ENCODE results near the gene SPI1. TPM values are rescaled to one million over a fixed set of nuclear protein-coding genes. Genes with fewer than 3 reads are reported as not detected.

Gene SPI1
- total RNA-seq, 1 experiment from 2014 or later, result not detected

GRCh38 chr11:47392546-47393162 lies 14.3 kb upstream of the SPI1 start:
- Histone ChIP-seq H2BK12ac (ENCODE audit: insufficient read length, low read depth, low read length) (no peak overlapping the region), H2BK120ac (ENCODE audit: low read depth, low read length, poor library complexity, severe bottlenecking) (no peak overlapping the region), H3K14ac (ENCODE audit: insufficient read depth, low read length) (no peak overlapping the region), H3K23ac (ENCODE audit: insufficient read length, low read depth, low read length) (no peak overlapping the region), H4K5ac (ENCODE audit: insufficient read length, low read depth, low read length) (no peak overlapping the region), H2BK20ac (ENCODE audit: low read depth, low read length, poor library complexity, severe bottlenecking) (no peak overlapping the region), H2BK15ac (ENCODE audit: low read depth, low read length) (no peak overlapping the region), H2AFZ (ENCODE audit: low read length) (no peak overlapping the region), H3K4me2 (ENCODE audit: insufficient read depth, insufficient read length, low read length) (no peak overlapping the region), H3K4me1 (ENCODE audit: insufficient read depth, low read length) (no peaks in the 10 kb centered on the region), H3K27ac (ENCODE audit: insufficient read length, low read depth, low read length) (no peak overlapping the region), H3K9me3 (ENCODE audit: control insufficient read depth, low read depth, low read length) (no peaks in the 10 kb centered on the region), H2AK5ac (ENCODE audit: insufficient read length, low read length) (no peak overlapping the region), H2BK5ac (ENCODE audit: insufficient read length, low read length) (no peak overlapping the region), H3T11ph (ENCODE audit: low read length) (no peak overlapping the region), H3K9ac (ENCODE audit: extremely low read depth, insufficient read length, low read length) (no peak overlapping the region), H3K23me2 (ENCODE audit: insufficient read length, low read depth, low read length, poor library complexity, severe bottlenecking) (no peaks in the 10 kb centered on the region), H4K8ac (replicated peaks; ENCODE audit: insufficient read length, low read depth, low read length) (no peak overlapping the region), H3K79me2 (ENCODE audit: insufficient read depth, low read length) (no peaks in the 10 kb centered on the region), H3K4ac (ENCODE audit: low read depth, low read length) (no peak overlapping the region), H3K18ac (ENCODE audit: insufficient read length, low read depth, low read length) (no peak overlapping the region), H4K20me1 (ENCODE audit: control insufficient read depth, insufficient read depth, insufficient read length) (no peaks in the 10 kb centered on the region), H3K79me1 (ENCODE audit: insufficient read depth, low read depth, low read length, poor library complexity, severe bottlenecking) (no peaks in the 10 kb centered on the region), H3K56ac (ENCODE audit: insufficient read length, low read depth, low read length) (no peak overlapping the region), H4K91ac (ENCODE audit: insufficient read length, low read depth, low read length) (no peak overlapping the region), H3K27me3 (ENCODE audit: insufficient read depth, low read length) (no peaks in the 10 kb centered on the region)
- Mint-ChIP-seq H3K4me3 (no peak overlapping the region), H3K4me1 (0 out of 4 replicates have a peak, but pooled peaks cover 0 to 3% of the 10 kb centered on the region in 2 experiments), H3K27ac (no peak overlapping the region), H3K27me3 (ENCODE audit: low read depth) (no peaks in the 10 kb centered on the region; the same call in 1 of the 2 replicates), H3K9me3 (no peaks in the 10 kb centered on the region; a peak in 1 of 5 replicates), H3K36me3 (ENCODE audit: insufficient read depth in 1 of 3, low read depth in 3 of 3) (no peaks in the 10 kb centered on the region)
- TF ChIP-seq CTCF (conservative IDR thresholded peaks at IDR 0.05), result no peak
- no peak for DNase-seq
- WGBS (ENCODE audit: extremely low coverage, insufficient read length, low lambda C conversion rate), result no CpG with 5 or more reads among the region's 14 CpGs
